Activated CD8-positive, alpha-beta memory T cell treated with anti-CD3 and anti-CD28 coated beads, Interleukin-2, amount 50 U/mL, for 1 hour (primary cell): ENCODE data around the gene ARG1.
A peak's percentile ranks its signal among the peaks of the same experiment; 100 is the strongest.

Experiments used
- DNase-seq: peaks from one replicate; pipeline ENCODE4 v3.0.0-alpha.2; 2020; ENCODE audit errors: extremely low read depth

The ARG1 gene

DNA sequence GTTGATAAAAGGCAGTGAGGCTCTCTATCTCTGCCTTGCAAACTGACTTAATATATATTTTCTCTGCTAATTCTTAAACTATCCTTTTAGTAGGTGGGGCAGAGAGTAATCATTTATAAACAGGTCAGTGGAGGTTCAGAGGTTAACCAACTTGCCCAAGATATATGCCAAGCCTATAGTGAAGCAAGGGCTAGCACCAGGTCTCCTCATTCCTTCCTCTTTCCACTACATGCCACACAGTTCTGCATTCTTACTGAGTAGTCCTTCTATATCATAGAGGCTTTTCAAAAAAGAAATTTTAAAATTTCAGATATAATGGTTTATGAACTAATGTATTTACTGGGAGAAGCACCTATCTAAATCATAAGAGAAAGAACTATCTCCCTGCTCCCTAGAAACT, 8.5 kb downstream of the ARG1 start:
- no peak for DNase-seq

DNA sequence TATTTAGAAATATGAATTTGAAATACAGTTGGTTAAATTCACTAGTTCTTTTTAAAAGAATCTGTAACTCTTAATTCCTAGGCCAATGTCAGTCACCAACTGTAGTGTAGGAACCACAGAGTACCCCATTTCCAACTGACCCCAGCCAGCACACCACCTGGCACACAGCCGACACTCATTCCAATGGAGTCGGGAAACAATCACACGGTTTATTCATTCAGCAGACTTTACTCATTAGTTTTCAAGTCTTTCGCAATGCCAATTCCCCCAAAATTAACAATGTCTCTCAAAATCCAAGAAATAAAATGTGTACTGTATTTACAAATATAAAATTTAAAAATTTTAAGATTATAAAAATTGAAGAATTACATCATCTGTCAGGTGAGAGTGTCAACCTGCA, 13.5 kb downstream of the ARG1 start:
- DNase-seq: no peak

- DNase-seq: no peak
These were observed 14.9 kb downstream of the ARG1 start for GRCh38 chr6:131587909-131588308.

GRCh38 chr6:131588643-131589042, 15.6 kb downstream of the ARG1 start:
- no peak for DNase-seq

GRCh38 chr6:131592935-131593334, 19.9 kb downstream of the ARG1 start:
- no peak for DNase-seq

DNA sequence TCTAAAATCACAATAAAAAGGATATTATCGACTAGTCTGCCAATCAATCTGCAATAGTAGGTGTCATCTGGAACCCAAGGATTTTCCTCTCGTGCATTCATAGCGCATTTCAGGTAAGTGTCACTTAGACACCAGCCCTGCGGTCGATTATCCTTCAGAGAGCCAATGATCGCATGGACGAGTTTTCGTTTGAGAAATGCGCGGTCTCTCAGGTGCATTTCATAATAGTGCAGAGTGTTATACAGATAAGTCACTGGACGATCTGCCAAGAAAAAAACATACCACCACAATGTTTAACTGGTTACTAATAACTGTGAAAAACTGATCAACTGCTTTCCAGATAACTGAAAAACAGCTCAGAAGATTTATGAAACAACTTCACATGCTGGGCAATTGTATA, 21.0 kb downstream of the ARG1 start:
- no peak for DNase-seq

GRCh38 chr6:131597446-131597845, 24.4 kb downstream of the ARG1 start:
- DNase-seq: no peak

- DNase-seq: no peak
These were observed 27.7 kb downstream of the ARG1 start for GRCh38 chr6:131600716-131601115.

DNA sequence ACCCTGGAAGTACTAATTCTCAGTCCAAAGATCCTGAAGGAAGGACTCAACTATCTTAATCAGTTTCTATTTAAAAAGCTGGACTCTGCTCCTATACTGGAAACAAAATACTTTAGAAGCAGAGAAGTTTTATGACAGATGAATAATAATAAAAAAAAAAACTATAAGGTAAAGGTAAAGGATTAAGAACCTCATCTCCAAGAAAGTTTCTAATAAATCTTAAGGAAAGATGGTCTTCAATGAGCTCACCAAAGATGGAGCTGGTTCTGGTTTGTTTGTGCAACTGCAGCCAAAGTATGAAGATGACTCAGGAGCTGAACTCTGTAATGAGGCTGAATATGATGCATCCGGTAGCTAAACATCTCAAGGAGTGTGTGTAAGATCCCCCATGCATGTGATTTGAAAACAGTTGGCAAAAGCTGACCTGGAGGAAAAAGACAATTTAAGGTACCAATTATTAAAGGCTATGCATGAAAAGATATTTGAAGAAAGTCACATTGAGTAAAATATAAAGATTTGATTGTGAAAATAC, 29.8 kb downstream of the ARG1 start:
- DNase-seq: no peak

GRCh38 chr6:131613296-131613925, 40.4 kb downstream of the ARG1 start:
- DNase-seq: no peak

DNA sequence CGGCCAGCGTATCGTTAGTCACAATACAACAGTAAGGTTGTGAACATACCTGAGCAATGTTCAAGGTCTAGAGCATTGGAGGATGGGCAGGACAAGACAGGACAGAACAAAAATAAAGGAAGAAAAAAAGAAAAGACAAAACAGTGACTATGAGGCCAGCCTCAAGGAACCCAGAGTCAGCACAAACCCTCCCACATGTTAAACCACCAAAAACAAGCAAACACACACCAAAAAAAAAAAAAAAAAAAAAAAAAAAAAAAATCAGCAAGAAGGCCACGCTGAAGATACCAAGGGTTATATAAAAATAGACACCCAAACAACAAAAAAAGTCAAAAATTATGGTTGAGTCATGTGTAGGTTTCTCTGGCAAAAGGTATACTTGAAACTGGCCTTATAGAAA, 42.2 kb downstream of the ARG1 start:
- DNase-seq: no peak

DNA sequence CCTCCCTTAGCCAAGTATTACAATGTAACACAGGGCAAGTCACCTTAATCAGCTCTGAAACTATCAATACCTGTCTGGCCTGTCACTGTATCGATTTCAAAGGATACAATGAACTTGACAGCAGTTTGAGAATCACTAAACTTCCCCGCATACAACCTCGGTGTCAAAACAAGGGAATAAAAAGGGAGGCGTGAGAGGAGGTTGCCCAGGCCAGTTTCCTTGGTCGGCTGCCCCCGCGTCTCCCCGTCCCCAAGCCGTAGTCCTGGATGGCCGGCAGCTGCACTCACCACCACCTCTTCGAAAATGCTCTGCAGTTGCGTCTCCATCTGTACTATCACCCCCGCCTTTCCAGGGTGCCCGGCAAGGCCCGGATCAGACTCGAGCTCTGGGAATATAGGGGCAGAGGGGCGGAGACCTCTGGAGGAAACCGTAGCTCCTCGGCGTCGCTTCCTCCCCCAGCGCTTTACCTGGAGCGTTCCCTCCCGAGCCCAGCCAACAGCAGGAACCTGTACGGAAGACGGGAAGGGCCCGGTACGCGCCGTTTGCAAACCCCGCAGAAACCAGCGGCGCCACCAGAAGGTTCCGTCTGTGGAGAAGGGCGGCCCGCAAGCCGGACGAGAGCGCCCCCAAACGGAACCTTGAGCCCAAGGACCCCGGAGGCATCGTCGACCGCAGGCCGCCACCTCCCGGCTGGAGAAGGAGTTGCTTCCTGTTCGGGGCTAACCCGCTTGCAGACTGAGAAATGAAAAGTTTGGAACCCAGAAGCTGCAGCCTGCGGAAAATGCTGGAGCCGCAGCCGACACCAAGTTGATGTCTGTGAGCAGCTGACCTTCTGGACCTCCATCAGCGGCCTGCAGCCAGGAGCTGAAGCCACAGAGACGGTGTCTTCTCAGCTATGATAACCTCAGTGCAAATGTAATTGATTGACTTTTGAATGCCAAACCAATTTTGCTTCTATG, 55.0 kb downstream of the ARG1 start, which contains the start of gene MED23:
MED23 (minus strand) TSS at position 519 of the 959 bp plus-strand sequence; CDS start at position 326, 193 bp downstream.
- DNase-seq: peak; percentile 80

GRCh38 chr6:131628726-131629125, 55.7 kb downstream of the ARG1 start:
- DNase-seq: no peak

GRCh38 chr6:131629651-131630050, 56.6 kb downstream of the ARG1 start:
- no peak for DNase-seq

GRCh38 chr6:131631625-131632289, 58.7 kb downstream of the ARG1 start:
- DNase-seq: no peak
